Stimulated activated CD4-positive, alpha-beta T cell treated with anti-CD3 and anti-CD28 coated beads, Interleukin-2, amount 100 ng/mL, for 4 hours (primary cell): Measurements from ENCODE around the gene FUT6.

Experiments
- DNase-seq: peaks from one replicate; pipeline ENCODE4 v3.0.0-alpha.2; 2020; ENCODE audit warnings: low read depth

FUT6 gene

DNA sequence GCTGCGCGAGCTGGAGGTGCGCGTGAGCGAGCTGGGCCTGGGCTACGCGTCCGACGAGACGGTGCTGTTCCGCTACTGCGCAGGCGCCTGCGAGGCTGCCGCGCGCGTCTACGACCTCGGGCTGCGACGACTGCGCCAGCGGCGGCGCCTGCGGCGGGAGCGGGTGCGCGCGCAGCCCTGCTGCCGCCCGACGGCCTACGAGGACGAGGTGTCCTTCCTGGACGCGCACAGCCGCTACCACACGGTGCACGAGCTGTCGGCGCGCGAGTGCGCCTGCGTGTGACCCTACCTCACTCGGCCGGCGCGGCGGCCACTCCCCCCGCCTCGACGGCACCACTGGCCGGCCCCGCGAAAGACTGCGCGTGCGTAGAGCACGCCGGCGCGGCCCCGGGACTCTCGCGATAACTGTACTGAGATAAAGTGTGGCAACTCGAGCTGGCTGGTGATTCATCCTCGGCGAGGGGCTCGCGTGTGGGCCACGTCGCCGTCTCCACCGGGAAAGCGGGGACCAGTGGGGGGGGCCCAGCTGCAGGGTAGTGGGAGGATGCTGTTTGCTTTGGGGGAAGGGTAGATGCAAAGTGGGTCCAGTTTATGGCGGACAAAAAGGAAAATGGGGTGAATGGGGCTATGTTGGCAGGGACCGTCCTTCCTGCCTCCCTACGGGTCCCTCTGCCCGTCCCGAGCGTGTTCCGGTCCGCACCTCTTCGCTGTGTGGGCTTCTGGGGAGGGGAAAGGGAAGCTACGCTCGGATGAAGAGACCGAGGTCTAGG lies 11.4 kb downstream of the FUT6 start:
- DNase-seq, result peak; percentile 90

DNA sequence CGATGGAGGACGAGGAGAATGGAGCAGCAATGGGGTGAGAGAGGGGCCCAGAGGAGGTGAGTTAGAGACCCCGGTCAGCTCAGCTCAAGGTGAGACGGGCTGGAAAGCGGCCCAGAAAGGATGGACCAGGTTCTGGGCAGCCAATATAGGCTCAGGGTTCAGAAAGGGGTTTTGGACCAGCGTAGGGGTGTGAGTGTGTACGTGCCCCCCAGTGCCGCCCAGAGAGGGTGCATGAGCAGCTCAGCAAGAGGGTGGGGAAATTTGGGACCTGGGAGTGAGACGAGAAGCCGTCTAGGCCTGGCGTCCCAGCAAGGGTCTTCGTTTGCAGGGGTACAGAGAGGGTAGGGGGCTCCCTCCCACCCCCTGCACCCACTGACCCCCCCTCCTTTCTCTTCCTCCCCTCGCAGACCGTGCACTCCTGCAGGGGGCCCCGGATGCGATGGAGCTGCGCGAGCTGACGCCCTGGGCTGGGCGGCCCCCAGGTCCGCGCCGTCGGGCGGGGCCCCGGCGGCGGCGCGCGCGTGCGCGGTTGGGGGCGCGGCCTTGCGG lies 12.1 kb downstream of the FUT6 start:
- no peak for DNase-seq

DNA sequence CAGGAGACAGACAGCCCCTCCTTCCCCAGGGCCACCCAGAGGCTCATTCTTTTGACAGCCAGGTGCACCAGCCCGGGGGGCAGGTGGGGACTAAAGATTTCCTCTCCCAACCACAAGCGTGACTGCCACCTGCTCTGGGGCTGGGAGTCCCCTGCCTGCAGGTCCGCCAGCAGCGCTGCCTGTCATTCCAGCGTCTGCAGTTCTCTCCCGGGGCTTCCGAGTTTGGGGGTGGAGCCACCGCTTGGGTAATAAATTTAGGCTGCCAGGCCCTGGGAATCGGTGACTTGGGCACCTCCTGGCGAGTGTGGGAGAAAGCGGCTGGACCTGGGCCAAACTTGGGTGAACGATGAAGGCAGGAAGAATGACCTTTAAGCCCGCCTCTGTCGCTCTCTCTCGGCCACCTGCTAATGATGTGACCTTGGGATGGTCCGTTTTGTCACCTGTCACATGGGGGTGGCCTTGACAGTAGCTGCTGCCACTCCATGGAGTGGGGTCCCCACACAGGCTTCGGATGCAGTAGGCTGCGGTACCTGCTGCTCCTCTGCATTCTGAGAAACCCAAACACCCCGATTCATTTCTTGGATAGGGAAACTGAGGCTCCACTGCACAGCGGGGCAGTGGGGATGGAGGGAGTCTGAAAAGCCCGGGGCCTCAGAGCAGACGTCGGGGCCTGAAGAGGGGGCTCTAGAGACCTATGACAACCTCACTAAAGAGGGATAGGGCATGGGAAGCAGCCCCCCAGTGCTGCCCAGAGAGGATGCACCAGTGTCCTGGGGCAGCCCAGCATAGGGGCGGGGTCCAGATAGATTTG lies 12.8 kb downstream of the FUT6 start:
- no peak for DNase-seq

DNA sequence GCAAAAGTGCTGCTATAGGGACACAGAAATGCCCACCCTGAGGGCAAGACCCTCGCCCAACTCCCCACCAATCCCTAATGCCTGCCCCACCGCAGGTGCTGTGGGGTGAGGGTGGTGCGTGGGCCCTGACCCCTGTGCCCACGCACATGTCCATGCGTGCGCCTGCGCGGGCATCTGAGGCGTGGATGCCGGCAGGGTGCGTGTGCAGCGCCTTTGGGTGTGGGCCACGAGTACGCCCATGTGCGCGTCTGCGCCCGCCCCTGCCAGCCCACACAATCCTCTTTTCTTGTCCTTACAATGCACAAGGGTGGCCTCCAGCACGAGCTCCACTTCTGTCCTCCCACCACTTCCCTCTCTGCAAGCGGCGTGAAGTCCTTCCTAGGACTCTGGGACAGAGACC lies 14.3 kb downstream of the FUT6 start:
- DNase-seq, result no peak

DNA sequence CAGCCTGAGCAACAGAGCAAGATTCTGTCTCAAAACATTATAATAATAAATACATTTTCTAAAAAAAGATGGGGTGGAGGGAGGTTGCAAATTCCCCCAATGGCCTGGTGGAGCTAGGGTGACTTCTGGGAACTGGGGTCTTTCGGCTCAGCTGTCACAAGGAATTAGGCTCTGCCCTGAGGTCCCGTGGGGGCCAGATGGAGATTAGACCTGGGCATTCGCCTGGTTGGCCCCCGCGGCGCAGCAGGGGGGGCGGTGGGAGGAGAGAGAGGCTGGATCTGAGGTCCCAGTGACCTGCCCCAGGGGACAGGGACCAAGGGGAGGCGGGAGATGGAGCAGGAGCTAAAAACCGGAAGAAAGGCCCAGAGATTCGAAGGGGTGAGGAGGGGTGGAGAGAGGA lies 14.8 kb downstream of the FUT6 start:
- DNase-seq, result no peak

DNA sequence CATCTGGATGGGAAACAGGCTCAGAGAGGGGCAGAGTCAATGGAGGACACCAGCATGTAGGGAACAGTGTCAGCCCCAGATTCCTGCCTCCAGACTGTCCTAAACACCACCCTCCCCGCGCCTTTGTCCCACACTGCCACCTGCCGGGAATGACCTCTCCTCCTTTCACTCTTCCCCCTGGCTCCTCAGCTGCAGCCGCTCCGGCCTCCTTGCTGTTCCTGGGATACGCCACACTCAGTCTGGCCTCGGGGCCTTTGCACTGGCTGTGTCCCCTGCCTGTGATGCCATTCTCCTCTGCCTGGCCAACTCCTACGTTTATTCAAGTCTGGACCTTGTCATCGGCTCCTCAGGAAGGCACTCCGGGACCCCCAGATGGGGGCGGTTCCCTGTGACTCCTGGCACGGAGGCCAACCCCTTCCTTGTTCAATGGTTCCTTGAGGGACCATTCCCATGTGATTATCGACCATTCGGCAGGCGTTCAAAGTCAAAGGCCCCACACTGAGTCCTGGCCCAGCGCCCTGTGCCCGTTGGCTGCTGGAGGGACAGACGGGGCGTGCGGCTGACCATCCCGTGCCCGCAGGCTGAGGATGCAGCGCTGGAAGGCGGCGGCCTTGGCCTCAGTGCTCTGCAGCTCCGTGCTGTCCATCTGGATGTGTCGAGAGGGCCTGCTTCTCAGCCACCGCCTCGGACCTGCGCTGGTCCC lies 15.8 kb downstream of the FUT6 start:
- DNase-seq, result no peak

DNA sequence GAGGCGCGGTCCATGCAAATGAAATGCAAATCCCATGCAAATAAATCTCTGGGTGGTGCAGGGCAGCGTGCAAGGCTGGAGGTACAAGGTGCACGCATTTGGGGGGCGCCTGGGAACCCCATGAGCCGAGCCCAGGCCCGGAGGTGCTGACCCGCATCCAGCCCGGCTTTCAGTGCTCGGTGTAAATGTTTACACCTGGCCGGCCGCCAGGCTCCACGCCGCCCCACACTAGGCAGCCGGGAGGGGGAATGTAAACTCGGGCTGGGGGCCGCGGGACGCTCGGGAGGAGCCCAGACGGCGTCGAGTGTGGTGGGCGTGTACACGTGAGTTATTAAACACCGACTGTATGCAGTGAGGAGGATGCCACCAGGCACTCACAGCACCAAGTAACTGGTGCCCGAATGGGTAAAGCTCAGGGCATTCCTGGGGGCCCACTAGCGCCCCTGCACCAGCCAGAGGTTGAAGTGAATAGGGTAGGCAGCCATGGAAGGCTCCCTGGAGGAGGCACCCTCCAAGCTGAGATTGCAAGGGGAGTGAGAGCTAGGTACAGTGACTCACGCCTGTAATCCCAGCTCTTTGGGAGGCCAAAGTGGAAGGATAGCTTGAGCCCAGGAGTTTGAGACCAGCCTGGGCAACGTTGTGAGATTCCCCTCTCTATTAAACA lies 17.2 kb downstream of the FUT6 start:
- no peak for DNase-seq

DNA sequence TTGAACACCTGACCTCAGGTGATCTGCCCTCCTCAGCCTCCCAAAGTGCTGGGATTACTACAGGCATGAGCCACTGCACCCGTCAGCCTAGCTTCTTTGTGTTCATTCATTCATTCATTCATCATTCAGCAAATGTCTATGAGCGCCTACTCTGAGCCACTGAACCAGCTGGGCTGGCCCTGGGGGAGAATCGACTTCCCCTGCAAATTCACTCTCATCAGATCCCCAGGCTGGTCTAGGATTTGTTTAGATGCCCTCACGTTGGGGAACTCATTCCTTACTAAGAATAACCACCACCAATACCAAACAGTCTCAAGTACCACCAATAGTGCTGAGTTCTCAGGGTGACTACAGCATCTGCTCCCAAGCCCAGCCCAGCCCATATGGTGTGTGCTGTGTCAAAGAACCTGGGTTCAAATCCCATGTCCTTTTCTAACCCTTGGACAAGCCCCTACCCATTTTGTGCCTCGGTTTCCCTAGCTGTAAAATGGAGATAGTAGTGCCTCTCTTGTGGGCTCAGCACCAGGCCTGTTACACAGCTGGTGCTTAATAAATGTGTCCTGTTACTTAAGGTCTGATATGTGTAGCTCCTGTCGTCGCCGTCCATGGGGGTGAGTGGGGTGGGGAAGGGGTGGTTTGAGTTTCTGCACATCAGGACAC lies 17.9 kb downstream of the FUT6 start:
- no peak for DNase-seq

DNA sequence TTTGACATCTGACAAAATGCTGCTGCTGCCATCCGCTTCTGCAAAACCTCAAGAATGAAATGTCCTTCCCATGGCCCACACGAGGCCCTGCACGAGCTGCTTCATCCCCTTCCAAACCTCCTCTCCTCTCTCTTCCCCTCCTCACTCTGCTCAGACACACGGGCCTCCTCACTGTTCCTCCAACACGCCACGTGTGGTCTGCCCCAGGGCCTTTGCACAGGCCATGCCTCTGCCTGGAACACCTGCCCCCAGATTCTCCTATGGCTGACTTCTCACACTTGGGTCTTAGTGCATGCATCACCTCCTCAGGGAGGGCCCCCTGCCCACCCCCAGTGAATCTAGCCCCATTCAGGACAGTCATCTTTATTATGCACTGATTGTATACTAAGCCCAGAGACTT lies 18.7 kb downstream of the FUT6 start:
- no peak for DNase-seq

DNA sequence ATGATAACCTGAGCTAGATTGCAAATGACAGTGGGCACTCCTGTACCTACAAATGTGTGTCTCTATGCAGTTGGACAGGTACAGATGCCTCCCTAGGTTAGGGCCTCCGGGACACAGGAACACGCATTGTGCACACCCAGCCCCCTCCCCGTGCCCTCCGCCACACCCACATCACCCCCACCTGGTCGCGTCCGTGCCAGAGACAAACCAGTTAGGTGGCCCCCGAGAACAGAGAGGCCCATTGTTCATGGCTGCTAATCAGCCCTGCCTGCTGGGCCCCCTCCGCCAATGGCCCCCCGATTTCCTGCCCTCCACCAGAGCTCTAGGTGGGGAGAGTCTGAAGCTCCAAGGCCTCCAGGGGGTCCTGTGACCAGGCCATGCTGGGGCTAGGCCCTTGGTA lies 20.9 kb downstream of the FUT6 start:
- no peak for DNase-seq

DNA sequence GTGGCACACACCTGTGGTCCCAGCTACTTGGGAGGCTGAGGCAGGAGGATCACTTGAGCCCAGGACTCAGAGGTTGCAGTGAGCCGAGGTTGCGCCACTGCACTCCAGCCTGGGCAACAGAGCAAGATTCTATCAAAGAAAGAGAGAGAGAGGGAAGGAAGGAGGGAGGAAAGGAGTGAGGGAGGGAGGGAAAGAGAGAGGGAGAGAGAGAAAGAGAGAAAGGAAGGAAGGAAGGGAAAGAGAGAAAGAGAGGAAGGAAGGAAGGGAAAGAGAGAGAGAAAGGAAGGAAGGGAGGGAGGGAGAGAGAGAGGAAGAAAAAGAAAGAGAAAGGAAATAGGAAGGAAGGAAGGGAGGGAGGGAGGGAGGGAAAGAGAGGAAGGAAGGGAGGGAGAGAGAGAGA lies 22.3 kb downstream of the FUT6 start:
- no peak for DNase-seq

DNA sequence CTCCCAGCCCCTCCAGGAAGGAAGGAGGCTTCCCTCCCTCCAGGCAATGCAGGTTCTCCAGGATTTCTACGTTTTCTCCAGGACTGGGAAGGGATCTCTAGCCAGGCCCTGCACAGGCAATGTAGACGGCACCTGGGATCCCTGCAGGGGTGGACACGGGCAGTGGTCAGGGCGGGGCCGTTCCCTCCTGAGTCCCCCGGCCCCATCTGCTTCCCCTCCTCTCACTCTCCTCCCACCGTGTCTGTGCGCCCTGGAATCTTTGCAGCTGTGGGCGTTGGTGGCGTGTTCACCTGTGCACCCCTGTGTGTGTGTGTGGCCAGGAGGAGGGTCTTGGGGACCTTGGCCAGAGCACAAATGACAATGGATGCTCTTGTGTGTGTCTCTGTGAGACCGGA lies 24.7 kb downstream of the FUT6 start:
- no peak for DNase-seq

DNA sequence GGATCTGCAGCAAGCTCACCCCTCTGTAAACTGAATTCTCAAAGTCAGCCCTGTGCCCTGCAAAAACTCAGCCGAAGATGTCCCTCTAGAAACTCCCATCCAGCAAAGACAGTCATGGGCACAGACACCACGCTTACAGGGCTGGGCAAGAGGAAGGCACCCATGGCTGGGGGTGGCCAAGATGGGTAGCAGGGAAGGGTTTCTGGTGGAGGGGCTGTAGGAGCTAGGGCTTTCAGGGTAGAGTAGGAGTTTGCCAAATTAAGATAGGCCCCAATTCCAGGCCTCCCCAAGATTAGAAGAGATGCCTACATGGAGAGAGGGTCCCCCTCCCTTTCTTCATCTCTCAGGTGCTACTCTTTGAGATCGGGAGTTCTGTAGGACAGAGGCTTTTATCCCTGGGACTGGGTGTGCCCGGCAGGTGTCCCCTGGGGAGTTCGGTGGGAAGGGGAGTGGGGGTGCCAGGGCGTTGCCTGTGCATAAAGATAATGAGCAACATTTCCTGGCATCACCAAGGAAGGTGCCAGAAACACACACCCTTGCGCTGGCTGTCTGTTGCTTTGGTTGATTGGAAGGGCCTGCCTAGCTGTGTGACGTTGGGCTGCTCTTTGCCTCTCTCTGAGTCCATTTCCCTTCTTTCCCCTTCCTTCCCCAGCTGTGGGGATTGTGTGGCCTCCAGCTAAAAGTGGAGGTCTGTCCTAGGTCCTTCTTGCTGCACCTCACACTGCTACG lies 25.2 kb downstream of the FUT6 start:
- DNase-seq, result no peak

DNA sequence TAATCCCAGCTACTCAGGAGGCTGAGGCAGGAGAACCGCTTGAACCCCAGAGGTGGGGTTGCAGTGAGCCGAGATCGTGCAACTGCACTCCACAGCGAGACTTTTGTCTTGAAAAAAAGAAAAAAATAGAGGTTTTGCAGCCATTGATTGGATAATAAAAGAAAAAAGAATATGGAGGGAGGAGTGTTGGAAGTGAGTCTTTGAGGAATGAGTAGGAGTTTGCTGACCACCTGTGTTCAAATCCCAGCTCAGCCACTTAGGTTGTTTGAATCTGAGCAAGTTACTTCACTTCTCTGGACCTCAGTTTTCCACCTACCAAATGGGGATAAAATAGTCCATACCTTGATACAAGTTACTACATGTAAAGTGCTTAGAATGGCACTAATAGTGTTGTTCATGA lies 28.4 kb downstream of the FUT6 start:
- no peak for DNase-seq

DNA sequence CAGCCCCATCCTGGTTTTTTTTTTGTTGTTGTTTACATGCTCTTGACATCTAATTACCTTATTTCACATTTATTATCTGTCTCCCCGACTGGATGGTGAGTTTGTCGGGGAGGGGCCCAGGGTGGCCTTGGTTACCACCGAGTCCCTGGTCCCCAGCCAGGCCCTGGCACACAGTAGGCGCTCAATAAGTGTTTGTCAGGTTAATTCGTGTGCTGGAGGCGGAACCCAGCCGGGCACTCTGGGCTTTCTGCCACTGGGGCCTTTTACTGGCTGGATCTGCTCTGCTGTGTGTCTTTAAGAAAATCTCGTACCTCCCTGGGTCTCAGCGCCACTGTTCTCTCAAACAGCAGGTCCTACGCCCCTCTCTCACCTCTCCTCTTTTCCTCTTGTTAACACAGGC lies 30.0 kb downstream of the FUT6 start:
- no peak for DNase-seq

DNA sequence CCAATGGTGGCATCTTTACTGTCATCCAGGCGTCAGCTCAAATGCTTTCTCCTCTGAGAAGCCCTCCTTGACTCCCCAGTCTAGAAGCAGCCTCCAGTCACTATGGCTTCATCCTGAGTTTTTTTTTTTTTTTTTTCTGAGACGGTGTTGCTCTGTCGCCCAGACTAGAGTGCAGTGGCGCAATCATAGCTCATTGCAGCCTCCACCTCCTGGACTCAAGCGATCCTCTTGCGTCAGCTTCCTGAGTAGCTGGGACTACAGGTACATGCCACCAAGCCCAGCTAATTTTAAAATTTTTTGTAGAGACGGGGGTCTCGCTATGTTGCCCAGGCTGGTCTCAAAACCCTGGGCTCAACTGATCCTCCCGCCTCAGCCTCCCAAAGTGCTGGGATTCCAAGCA lies 30.4 kb downstream of the FUT6 start:
- DNase-seq, result no peak

DNA sequence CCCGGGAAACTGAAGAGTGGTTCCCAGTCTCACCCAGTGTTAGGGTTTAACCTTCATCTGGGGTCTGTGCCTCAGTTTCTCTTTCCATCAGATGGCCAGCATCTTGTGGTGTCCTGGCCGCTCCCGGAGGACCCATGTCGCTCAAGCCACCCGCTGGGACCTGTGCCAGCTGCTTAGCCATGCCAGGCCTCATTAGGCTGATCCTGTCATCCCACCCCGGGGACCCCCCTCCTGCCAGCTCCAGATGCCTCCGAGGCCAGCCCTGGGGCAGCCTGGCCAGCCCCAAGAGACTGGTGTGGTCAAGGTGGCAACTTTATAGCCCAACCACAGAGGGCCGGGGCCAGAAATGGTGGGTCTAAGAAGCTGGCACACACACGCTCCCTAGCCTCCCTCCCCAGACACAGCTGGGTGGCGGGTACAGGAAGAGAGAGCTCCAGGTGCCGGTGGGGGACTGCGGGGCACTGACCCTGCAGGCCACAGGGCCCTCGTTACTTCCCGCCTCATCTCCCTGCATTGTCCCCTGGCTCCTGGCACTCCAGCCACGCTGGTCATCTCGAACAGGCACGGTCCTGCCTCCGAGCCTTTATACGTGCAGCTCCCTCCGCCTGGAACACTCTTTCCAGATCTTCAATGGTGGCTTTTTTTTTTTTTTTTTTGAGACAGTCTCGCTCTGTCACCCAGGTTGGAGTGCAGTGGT lies 31.2 kb downstream of the FUT6 start:
- no peak for DNase-seq

DNA sequence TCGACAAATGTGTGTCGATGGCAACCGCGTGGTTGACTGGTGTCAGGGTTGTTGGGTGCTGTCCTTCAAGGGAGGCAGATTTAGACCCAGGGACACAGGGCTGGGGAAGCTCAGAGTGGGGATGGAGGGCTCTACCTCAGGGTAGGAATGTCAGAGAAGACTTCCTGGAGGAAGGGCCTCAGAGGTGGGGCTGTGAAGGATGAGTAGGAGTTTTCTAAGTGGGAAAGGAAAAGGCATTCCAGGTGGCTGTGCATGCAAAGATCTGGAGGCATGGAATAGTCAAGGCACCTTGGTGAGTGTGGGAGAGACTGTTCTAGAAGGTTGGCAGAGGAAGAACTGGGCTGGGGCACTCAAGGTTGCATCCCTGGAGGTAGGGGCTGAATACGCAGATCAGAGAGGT lies 32.6 kb downstream of the FUT6 start:
- no peak for DNase-seq

DNA sequence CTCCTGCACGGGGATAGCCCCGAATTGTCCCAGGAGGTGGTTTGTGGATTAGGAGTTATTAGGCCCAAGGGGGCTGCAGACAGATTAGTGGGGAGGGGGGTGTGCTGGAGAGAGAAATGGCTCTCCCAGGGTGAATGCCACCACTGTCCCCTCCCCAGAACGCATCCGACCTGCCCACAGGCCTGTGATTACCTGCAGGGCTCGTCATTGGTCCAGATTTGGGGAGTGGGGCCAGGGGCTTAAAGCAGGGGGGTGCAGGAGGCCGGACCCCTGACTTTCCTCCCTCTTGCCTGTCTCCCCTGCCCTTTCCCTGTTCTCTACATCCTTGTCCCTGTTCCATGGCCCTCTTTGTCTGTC lies 33.4 kb downstream of the FUT6 start:
- DNase-seq, result no peak

DNA sequence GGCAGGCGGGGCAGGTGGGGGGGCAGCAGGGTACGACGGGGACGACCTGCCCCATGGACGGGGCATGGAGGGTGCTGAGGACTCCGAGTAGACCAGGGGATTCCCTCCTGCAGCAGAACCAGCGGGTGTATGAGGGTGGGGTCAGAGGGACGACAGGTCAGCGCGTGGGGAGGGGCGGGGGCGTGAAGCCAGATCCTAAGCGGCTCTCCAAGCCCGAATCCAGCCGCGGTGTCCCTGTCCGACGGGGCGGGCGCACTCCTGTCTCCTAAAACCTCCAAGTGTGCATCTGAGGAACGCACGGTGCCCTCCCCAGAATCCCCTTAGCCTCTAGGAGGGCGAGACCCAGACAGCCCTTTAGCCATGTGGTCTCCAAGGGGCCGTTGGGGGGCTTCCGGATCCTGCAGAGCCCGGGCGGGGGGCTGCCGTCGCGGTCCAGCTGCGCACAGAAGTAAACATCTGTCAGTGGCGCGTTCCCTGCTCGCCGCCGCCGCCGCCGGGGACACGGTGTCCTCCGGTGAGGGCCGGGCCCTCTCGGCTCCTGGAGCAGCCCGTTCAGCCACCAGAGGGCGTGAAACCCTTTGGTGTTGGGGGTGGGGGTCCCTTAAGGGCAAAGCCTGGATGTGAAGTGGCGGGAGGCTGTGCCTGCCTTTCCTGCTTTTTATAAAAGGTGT lies 33.9 kb downstream of the FUT6 start:
- peak; percentile 45 for DNase-seq
